HG03575 (cell line): ENCODE results near the gene PPP1R14C.
"Not testable (repeated sequence)": the region's sequence is repeated elsewhere in the genome, so short reads cannot be mapped to it uniquely, and the experiment has no call there.

ENCODE experiments used
- ATAC-seq: cut with Tn5 transposase; IDR thresholded peaks from one replicate; pipeline ENCODE4 v1.9.1; 2021; ENCODE audit not compliant: unreplicated experiment, insufficient number of reproducible peaks, low FRiP score; ENCODE audit errors: extremely low read depth

PPP1R14C gene

DNA sequence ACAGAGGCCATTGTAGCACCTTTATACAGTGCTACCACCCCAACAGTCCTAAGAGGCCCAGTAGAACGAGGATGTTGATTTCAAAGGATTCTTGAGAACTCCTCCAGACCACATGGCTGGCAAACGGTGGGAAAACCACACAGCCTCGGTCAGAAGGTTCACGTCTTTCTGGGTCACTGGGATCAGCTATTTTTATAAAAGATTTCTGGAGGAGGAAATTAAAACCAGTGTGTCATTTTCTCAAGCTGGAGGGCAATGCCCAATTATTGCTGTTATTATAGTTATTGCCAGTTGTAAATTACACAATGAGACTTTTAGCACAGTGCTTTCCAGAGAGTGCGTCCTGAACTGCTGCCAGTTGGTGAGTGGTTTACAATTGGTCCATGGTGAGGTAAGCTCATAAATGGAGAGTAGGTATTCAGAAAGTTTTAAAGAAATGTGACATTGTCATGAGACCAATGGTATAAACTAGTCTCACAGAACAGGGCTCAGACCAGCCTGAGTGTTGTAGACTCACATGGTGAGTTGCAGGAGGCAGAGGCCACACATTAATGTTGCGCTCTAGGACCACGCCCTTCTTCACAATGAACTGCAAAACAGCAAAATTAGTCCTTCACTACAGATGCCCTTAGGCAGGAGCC lies 8.4 kb upstream of the PPP1R14C start:
- ATAC-seq = no peak

- not testable (repeated sequence) for ATAC-seq
These were observed 5.1 kb upstream of the PPP1R14C start for GRCh38 chr6:150137711-150138110.

DNA sequence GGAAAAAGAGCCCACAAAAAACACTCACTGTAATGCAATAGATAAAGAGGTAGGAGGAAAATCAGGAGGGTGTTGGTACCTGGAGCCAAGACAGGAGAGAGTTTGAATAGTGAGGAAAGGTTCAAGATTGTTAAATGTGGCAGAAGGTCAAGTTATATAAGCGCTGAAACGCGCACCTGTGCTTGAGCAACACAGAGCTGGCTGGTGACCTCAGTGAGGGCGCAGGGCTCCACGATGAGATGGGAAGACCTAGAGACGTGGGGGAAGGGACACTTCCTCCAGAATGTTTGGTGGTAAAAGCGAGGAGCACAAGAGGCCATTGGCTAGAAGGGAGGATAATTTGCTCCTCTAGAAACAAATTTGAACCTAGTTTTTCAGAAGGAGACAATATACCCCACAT lies 4.2 kb upstream of the PPP1R14C start:
- no peak for ATAC-seq

DNA sequence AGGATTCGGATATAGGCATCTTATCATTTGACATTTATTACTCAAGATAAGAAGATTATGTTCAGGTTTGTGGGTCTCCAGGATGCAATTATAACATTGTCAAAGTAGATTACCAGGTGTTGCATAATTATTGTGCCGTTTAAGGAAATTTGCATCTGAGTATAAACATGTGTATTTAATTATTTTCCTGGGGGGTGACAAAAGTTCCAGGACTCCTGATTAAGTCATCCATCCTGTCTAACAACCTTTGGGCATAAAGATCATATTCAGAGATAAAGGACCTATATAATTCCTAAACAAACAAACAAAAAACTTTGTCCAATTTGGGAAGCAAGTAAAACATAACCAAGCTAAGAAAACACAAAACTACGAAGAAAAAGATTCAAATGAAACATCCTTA lies 3.3 kb upstream of the PPP1R14C start:
- no peak for ATAC-seq

- no peak for ATAC-seq
These were observed 2.4 kb upstream of the PPP1R14C start for GRCh38 chr6:150140236-150140969.

DNA sequence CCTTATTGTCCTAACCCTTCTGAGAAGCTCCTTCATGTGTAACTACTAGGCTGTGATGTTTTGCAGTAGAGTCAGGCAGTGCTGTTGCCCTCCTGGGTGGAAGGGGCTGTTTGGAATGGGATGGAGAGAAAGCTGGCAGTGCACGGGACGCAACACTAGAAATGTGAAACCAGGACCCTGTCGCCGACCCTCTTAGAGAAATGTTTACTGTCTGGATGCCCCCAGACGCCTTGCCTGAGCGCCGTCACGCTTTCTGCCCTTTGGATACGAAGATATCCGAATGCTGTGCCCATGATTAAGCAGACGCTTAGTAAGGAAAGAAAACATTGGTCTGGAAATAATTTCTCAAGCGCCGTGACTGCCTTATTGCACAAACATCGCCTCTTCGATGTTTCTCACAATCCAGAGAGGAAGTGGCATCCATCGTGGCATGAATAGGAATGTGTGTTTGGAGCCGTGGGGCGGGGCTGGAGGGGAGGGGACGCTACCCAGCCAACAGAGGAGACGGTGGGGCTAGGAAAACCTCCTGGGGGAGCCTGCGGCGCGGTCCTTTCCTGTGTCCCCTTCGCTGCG lies 661 bp upstream of the PPP1R14C start:
- no peak for ATAC-seq

DNA sequence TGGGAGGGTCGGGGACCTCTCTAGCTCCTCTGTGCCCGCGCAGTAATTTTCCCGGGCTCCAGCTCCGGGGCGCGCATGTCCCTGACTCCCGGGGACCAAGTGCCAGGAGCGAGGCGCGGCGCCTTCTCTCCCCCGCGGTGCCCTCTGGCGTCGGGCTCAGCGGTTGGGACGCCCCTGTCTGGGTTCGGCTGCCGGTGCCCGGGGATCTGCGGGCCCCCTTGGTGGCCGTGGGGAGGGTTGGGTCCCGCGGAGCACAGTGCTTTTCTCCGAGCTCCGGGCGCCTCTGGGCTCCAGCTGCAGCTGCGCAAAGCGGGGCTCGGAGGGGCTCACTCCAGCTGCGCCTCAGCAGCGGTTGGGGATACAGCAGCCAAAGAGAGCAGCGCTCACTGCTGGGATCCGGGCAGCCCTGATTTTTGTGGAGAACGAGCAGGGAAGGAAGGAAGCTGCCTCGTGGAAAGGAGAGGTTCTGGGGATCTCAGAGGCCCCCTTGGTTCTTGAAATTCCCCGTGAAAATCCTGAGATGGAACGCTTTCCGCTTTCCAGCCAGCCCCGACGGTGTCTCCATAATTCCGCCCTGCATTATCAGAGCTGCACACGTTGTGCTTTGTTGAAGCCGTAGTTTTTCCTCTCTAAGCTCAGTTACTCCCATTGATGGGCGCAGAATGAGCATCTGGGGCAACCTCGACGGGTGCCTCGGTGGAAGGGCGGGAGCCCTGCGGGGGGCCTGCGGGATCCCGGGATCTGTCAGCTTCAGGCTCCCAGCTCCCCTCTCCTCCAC lies 861 bp downstream of the PPP1R14C start:
- ATAC-seq = no peak

DNA sequence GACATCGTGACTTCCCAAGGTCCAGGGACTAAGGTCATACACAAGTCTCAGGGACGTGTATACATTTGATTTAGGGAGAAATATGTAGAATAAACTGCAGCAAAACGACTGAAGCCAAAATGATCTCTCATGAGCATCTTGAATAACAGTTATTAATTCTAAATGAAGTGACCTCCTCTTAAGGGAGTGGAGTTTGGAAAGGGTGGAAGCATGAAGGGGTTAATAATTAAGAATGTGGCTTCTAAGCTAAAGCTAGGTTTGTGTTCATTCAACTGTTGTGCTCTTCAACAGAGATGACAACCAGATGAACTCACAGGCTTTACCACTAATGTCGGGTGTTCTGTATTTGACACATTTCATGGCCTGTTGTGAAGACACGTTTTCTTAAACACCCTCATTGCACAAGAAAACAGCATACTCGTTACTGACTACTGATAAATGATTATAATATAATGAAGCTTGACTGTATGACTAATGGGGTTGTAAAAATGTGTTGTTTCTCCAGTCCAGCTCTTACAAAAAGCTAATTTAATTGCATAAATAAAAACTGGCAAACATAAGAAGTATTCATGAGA lies 1.5 kb downstream of the PPP1R14C start:
- no peak for ATAC-seq

GRCh38 chr6:150145427-150145826 lies 2.6 kb downstream of the PPP1R14C start:
- ATAC-seq = no peak

DNA sequence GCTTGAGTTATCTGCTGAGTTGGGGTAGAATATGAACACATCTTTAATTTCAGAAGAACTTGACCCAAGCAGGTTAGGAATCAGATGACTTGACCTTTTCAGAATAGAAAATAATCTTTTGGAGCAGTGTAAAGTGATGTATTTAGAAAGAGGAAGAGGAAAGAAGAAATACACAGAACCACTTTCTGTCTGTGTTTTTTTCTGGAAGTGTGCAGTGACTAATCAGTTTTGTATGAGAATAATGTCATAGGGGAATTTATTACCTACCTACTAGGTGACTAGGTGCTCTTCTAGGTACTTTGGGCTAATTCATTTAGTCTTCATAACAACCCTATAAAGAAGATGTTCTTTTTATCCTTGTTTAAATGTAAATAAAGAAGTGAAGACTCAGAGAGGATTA lies 3.0 kb downstream of the PPP1R14C start:
- ATAC-seq = no peak

DNA sequence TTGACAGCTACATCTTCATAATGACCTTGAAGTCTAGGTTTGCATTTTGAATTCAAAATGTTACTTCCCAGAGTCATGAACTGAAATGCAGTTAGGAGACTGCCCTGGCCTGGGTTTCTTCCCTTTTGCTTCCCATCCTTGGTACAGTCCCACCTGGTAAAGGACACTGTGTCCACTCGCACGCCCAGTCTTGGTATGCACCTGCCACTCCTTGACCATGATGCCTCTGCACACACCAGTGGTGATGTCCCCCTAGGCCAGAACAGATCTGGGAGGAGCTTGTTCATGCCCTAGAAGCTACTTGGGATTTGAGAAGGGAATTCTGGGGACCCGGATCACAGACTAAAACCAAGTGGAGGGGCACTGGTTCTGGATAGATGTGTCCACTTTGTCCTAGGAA lies 3.6 kb downstream of the PPP1R14C start:
- ATAC-seq = no peak

GRCh38 chr6:150149146-150149545 lies 6.3 kb downstream of the PPP1R14C start:
- ATAC-seq = no peak

DNA sequence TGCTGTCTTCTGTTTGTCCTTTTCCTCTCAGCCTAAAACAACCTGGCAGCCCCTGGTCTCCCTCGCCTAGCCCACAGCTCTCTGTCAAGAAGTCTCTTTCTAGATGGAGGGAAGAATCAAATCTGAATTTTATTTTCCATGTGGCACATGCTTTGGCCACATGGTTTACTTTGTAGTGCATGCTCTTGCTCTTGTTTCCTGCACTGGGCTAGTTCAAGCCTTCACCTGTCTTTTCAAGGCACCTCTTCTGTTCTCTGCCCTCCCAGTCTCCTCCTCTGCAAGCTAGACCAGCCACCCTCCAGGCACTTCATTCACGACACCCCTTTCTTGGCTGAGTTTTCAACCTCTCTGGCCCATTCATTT lies 7.6 kb downstream of the PPP1R14C start:
- no peak for ATAC-seq

- no peak for ATAC-seq
These were observed 8.2 kb downstream of the PPP1R14C start for GRCh38 chr6:150150821-150151646.

DNA sequence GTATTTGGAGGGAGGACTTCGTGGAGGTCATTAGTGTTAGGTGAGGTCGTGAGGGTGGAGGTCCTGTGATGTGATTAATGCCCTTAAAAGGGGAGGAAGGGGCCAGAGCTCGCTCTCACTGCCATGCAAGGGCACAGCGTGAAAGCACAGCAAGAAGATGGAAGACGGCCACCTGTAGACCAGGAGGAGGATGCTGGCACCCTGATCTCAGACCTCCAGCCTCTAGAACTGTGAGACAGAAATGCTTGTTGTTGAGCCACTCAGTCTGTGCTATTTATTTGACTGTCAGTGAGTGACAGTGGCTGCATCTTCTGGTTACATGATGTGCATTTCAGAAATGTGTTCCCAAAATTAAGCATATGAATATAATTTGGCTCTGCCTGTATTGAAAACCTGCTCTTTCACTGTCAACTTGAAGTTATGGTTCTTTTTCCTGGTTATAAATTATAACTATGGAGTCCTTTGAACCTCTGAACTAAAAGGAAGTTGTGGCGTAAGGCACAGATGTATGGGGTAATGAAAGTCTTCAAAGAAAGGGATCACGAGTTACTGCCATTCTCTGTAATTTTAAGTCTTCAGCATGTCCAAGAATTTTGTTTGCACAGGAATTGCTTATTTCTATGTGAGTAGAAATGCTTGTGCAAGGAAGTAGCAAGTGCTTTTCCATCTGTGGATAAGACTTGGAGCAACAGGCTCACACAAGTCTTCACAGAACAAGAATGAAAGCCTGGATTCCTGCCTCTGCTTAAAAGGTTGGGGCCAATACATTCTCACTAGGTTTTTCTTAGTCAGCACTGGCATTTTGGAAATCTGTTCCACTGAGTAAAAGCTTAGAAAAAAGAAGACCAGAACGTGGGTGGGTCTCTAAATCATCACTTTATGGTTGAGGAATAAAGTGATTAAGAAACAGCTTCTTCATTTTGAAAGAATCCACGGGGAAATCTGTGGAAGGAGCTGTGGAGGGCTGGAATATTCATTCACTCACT lies 10.3 kb downstream of the PPP1R14C start:
- ATAC-seq = no peak

DNA sequence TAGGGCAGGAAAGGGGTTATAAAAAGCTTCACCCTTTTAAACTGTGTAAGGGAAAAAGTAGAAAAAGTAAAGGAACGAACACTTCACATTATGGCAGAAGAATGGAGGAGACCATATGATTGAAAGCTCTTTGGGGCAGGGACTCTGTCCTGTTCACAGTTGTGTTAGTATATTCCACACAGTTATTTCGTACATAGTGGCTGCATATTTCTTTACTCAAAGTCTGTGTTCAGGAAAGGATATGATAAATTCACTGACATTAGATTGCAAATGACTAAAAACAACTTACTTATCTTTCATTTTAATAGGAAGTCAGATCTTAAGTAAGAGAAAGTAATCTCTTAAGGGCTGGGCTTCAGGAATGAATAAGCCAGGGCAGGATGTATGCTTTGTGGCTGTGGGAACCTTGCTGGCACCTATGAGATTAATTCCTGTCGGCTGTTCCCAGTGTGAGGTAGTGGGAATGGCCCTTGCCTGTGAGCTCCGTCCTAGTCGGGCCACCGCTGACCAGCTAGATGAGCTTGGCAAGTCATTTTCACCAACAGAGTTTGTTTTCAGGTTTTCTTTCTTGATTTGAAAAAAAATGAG lies 11.2 kb downstream of the PPP1R14C start:
- ATAC-seq = no peak

GRCh38 chr6:150156460-150156859 lies 13.6 kb downstream of the PPP1R14C start:
- no peak for ATAC-seq
